Natural killer cell (primary cell): ENCODE results near the gene PPWD1. TPM values are rescaled to one million over a fixed set of nuclear protein-coding genes. Genes with fewer than 3 reads are reported as not detected.
A peak's percentile ranks its signal among the peaks of the same experiment; 100 is the strongest.

Experiments used
- ATAC-seq, 3 donors: fragments of 150-1000 bp in 2 of 3; fragments of 200-7000 bp in 1 of 3; cut with Tn5 transposase; 1 replicate in 1 of 3; 2 replicates in 2 of 3; pipeline ENCODE4 v1.10.0; 2021; ENCODE audit warnings: mild to moderate bottlenecking in 2 of 3, moderate library complexity in 2 of 3
- DNase-seq, 2 donors: peaks; one replicate each; pipeline versions ENCODE4 v3.0.0 to v3.0.0-alpha.2; 2013 to 2021; ENCODE audit warnings: mixed read lengths in 1 of 2
- H3K27ac ChIP-seq: one replicate; pipeline ENCODE4 v1.5.1; 2013; ENCODE audit warnings: mild to moderate bottlenecking, low read length
- H3K27me3 ChIP-seq: one replicate; pipeline ENCODE4 v1.6.1; 2013; ENCODE audit warnings: low read length; ENCODE audit not compliant: control insufficient read depth, insufficient read depth
- H3K36me3 ChIP-seq: one replicate; pipeline ENCODE4 v1.6.1; 2013; ENCODE audit warnings: low read length; ENCODE audit not compliant: control insufficient read depth, insufficient read depth
- H3K4me1 ChIP-seq: one replicate; pipeline ENCODE4 v1.6.1; 2013; ENCODE audit warnings: low read length; ENCODE audit not compliant: control insufficient read depth, insufficient read depth
- H3K4me3 ChIP-seq: one replicate; pipeline ENCODE4 v1.5.1; 2013; ENCODE audit warnings: low read length
- H3K9me3 ChIP-seq: one replicate; pipeline ENCODE4 v1.6.1; 2013; ENCODE audit warnings: low read length; ENCODE audit not compliant: control insufficient read depth, insufficient read depth
- H3K27ac Mint-ChIP-seq, 2 donors: one replicate each; pipeline ENCODE4 v1.8.0; 2022; ENCODE audit warnings: mild to moderate bottlenecking in 2 of 2, mixed read lengths in 2 of 2, moderate library complexity in 1 of 2
- H3K27me3 Mint-ChIP-seq, 2 donors: one replicate each; pipeline ENCODE4 v1.8.0; 2022; ENCODE audit warnings: low read depth in 2 of 2, mixed read lengths in 2 of 2
- H3K36me3 Mint-ChIP-seq: one replicate; pipeline ENCODE4 v1.8.0; 2022; ENCODE audit warnings: mixed read lengths
- H3K4me1 Mint-ChIP-seq, 2 donors: one replicate each; pipeline ENCODE4 v1.8.0; 2022; ENCODE audit warnings: mixed read lengths in 2 of 2
- H3K4me3 Mint-ChIP-seq: one replicate; pipeline ENCODE4 v1.8.0; 2022; ENCODE audit warnings: mild to moderate bottlenecking, moderate library complexity, mixed read lengths
- H3K9me3 Mint-ChIP-seq, 2 donors: one replicate each; pipeline ENCODE4 v1.8.0; 2022; ENCODE audit warnings: mixed read lengths in 2 of 2
- CTCF ChIP-seq: fragments of 200-600 bp; IDR thresholded peaks from one replicate; pipeline ENCODE4 v1.8.0; 2022; ENCODE audit warnings: antibody characterized with exemption
- WGBS: methylation state at CpG from one replicate; pipeline ENCODE4 v1.1.7; 2013; ENCODE audit warnings: missing lambda C conversion rate; ENCODE audit not compliant: insufficient coverage; 5-methylcytosine and 5-hydroxymethylcytosine counted together
- intact Hi-C: fragments of 100-400 bp; cut with micrococcal nuclease; formaldehyde crosslinking; loops from one replicate; pipeline ENCODE4 v1.14.2; 2022
- total RNA-seq, 4 donors: library from RNA; stranded (reverse); fragments of 120-200 nt in 1 of 4; gene quantifications; one replicate each; pipeline versions ENCODE4 v1.2.3 to v1.2.4, GENCODE V29; 2013 to 2022

Gene PPWD1
- 10 to 100 TPM; 77.0 to 91.3 (median 85.6) TPM for total RNA-seq
- total RNA-seq (2013) = 134 TPM

- H3K4me1 ChIP-seq = peaks cover 9% of the 10 kb centered on the region
- H3K27ac Mint-ChIP-seq = peak within 1 kb of the TSS; percentile 97 to 99
- peak; percentile 97 to 99 (median 98) for ATAC-seq
Observed at GRCh38 chr5:65562731-65563701, at the start of gene PPWD1, which contains the start of gene CENPK. PPWD1 (plus strand) TSS chr5:65563296; CDS start chr5:65563311, 15 bp downstream. CENPK (minus strand) TSS chr5:65563168; CDS start chr5:65554907, 8,261 bp downstream.

GRCh38 chr5:65525726-65526125 is 37.4 kb upstream of the PPWD1 start:
- no peaks in the 10 kb centered on the region for H3K36me3 Mint-ChIP-seq
- WGBS = 100% methylated on average over 1 of the region's 3 CpGs
- Histone ChIP-seq H3K9me3 (no peaks in the 10 kb centered on the region), H3K36me3 (peaks cover 1% of the 10 kb centered on the region), H3K27ac (no peak overlapping the region), H3K4me3 (no peak overlapping the region), H3K4me1 (no peaks in the 10 kb centered on the region), H3K27me3 (no peaks in the 10 kb centered on the region)
- no peak overlapping the region for H3K27ac Mint-ChIP-seq
- H3K9me3 Mint-ChIP-seq = no peaks in the 10 kb centered on the region
- H3K27me3 Mint-ChIP-seq = no peaks in the 10 kb centered on the region
- DNase-seq = no peak
- no peak for ATAC-seq
- H3K4me3 Mint-ChIP-seq = no peak overlapping the region
- intact Hi-C loops = no loop called here
- TF ChIP-seq CTCF = no peak
- H3K4me1 Mint-ChIP-seq = no peaks in the 10 kb centered on the region

More at GRCh38 chr5:65562731-65563701, at the start of gene PPWD1, which contains the start of gene CENPK:
- DNase-seq = peak; percentile 93 to 98
- intact Hi-C loops = loop anchor here (1.0 to 5.0 kb wide), 3 partner anchors 61 to 796 kb away; partner anchors contain the start of genes CWC27, NLN, SGTB and SREK1IP1
- Mint-ChIP-seq H3K36me3 (peaks cover 7% of the 10 kb centered on the region), H3K9me3 (no peaks in the 10 kb centered on the region), H3K4me3 (peak within 1 kb of the TSS; percentile 100), H3K4me1 (peaks cover 39 to 40% of the 10 kb centered on the region in 2 donors), H3K27me3 (no peaks in the 10 kb centered on the region)
- Histone ChIP-seq H3K27me3 (no peaks in the 10 kb centered on the region), H3K27ac (peak within 1 kb of the TSS; percentile 88), H3K9me3 (no peaks in the 10 kb centered on the region), H3K36me3 (peaks cover 12% of the 10 kb centered on the region), H3K4me3 (peak within 1 kb of the TSS; percentile 60)
- TF ChIP-seq CTCF = no peak
- WGBS = under 1% methylated on average over 48 of the region's 54 CpGs

GRCh38 chr5:65530904-65531303 is 32.2 kb upstream of the PPWD1 start:
- no peak for TF ChIP-seq CTCF
- H3K36me3 Mint-ChIP-seq = no peaks in the 10 kb centered on the region
- H3K4me1 Mint-ChIP-seq = no peaks in the 10 kb centered on the region
- no peaks in the 10 kb centered on the region for H3K9me3 Mint-ChIP-seq
- Histone ChIP-seq H3K9me3 (no peaks in the 10 kb centered on the region), H3K36me3 (no peaks in the 10 kb centered on the region), H3K27me3 (no peaks in the 10 kb centered on the region), H3K27ac (no peak overlapping the region), H3K4me1 (no peaks in the 10 kb centered on the region), H3K4me3 (no peak overlapping the region)
- no peaks in the 10 kb centered on the region for H3K27me3 Mint-ChIP-seq
- DNase-seq = no peak
- WGBS = no CpG with 5 or more reads among the region's 1 CpG
- H3K4me3 Mint-ChIP-seq = no peak overlapping the region
- intact Hi-C loops = no loop called here
- no peak for ATAC-seq
- H3K27ac Mint-ChIP-seq = no peak overlapping the region
